Astrocyte (in vitro differentiated cells and primary cell): ENCODE data around the gene NRG3.

Source experiments
- CTCF ChIP-seq: IDR thresholded peaks from 2 replicates; pipeline ENCODE4 v1.5.1; 2011; ENCODE audit warnings: low read depth, mild to moderate bottlenecking, inconsistent platforms, low read length, moderate library complexity; ENCODE audit not compliant: insufficient read depth
- EZH2 ChIP-seq: IDR thresholded peaks from 2 replicates; pipeline ENCODE4 v1.6.1; 2012; ENCODE audit warnings: mild to moderate bottlenecking, low read length, inconsistent platforms; ENCODE audit not compliant: insufficient read depth

GRCh38 chr10:82092111-82092510 lies 217.1 kb downstream of the NRG3 start:
- no peak for TF ChIP-seq CTCF
- TF ChIP-seq EZH2, result no peak
